KMS-11 (cell line): ENCODE measurements around the gene TANC1.

Experiments
- H2AFZ ChIP-seq: fragments of 200-600 bp; sonication (generic); 2 replicates; pipeline ENCODE4 v1.6.1; 2016; ENCODE audit warnings: antibody characterized with exemption, mixed run types, low read depth
- H3K27ac ChIP-seq: fragments of 200-600 bp; sonication (generic); 2 replicates; pipeline ENCODE4 v1.6.1; 2016; ENCODE audit warnings: mild to moderate bottlenecking, mixed run types
- H3K27me3 ChIP-seq: fragments of 200-600 bp; sonication (generic); 2 replicates; pipeline ENCODE4 v1.6.1; 2017; ENCODE audit warnings: mild to moderate bottlenecking, low read depth, mixed run types, moderate library complexity; ENCODE audit not compliant: insufficient read depth
- H3K36me3 ChIP-seq: fragments of 200-600 bp; sonication (generic); 2 replicates; pipeline ENCODE4 v1.6.1; 2017; ENCODE audit warnings: mild to moderate bottlenecking, mixed run types; ENCODE audit not compliant: insufficient read depth
- H3K4me1 ChIP-seq: fragments of 200-600 bp; sonication (generic); 2 replicates; pipeline ENCODE4 v1.6.1; 2016; ENCODE audit warnings: mild to moderate bottlenecking, low read depth, mixed run types; ENCODE audit not compliant: poor library complexity, severe bottlenecking
- H3K4me2 ChIP-seq: fragments of 200-600 bp; sonication (generic); 2 replicates; pipeline ENCODE4 v1.7.0; 2016; ENCODE audit warnings: mild to moderate bottlenecking, mixed run types
- H3K4me3 ChIP-seq: fragments of 200-600 bp; sonication (generic); IDR thresholded peaks from 2 replicates; pipeline ENCODE4 v1.6.1; 2017; ENCODE audit warnings: low read depth, low read length, mixed read lengths; ENCODE audit not compliant: insufficient read depth
- H3K79me2 ChIP-seq: fragments of 200-600 bp; sonication (generic); 2 replicates; pipeline ENCODE4 v1.6.1; 2016; ENCODE audit warnings: low read depth, mixed run types; ENCODE audit not compliant: insufficient read depth
- H3K9ac ChIP-seq: fragments of 200-600 bp; sonication (generic); 2 replicates; pipeline ENCODE4 v1.6.1; 2016; ENCODE audit warnings: mild to moderate bottlenecking, mixed run types
- H4K20me1 ChIP-seq: fragments of 200-600 bp; sonication (generic); 2 replicates; pipeline ENCODE4 v1.6.1; 2016; ENCODE audit warnings: mild to moderate bottlenecking, mixed run types; ENCODE audit not compliant: insufficient read depth
- CTCF ChIP-seq: fragments of 200-600 bp; sonication (generic); conservative IDR thresholded peaks from 2 replicates; pipeline ENCODE4 v1.6.1; 2017; ENCODE audit warnings: low read depth, mild to moderate bottlenecking, antibody characterized with exemption, low read length, moderate library complexity, mixed read lengths

The TANC1 gene

GRCh38 chr2:159052157-159052601 is 83.7 kb downstream of the TANC1 start:
- Histone ChIP-seq H3K4me1 (peaks cover 41% of the 10 kb centered on the region), H3K36me3 (no peaks in the 10 kb centered on the region), H3K79me2 (peaks cover 6% of the 10 kb centered on the region; the same call in 1 of the 2 replicates)

DNA sequence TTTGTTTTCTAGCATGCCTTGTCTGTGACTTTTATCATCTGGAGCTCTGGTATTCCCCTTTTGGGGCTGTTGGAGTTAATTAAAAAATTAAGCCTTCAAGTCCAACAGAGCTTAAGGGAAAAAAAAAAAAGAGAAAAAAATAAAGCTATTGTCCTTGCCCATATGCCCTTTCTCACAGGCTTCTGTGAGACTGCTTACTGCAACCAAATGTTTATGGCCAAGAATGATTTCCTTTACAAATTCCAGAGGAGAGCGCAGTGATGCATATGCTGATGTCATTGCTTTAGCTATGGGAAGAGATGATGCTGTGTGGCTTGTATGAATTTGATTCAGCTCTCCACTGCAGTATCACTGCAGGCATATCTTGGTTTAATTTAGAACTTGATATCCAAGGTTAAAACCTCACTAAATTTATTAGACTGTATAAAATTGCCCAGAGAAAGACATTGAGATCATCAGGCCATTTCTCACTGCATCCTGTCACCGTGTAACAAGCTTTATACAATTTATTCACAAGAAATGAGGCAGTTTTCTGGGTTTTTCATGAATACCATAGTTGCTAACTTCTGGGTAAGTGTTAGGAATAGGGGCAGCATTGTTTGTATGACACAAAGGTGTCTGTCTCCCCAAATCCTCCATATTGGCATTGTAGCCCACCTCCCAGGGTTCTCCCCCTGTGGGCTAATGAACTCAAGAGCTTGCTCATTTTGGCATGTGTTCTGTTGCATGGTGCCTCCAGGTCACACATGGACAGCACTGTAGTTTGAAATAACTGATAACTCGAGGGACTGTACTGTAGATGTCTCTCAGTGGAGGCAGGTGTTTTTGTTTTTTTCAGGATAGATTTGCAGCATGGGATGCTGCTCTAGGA is 85.0 kb downstream of the TANC1 start:
- TF ChIP-seq CTCF = no peak
- no peak overlapping the region for H2AFZ ChIP-seq
- no peaks in the 10 kb centered on the region for H4K20me1 ChIP-seq
- H3K4me1 ChIP-seq = peaks cover 36% of the 10 kb centered on the region
- no peak overlapping the region for H3K4me3 ChIP-seq
- no peak overlapping the region for H3K27ac ChIP-seq
- H3K4me2 ChIP-seq = no peak overlapping the region
- peaks cover 6% of the 10 kb centered on the region; the same call in 1 of the 2 replicates for H3K79me2 ChIP-seq
- no peaks in the 10 kb centered on the region for H3K27me3 ChIP-seq
- H3K36me3 ChIP-seq = no peaks in the 10 kb centered on the region
- no peak overlapping the region for H3K9ac ChIP-seq

More at GRCh38 chr2:159052157-159052601, 83.7 kb downstream of the TANC1 start:
- Histone ChIP-seq H3K27me3 (no peaks in the 10 kb centered on the region), H4K20me1 (no peaks in the 10 kb centered on the region), H3K27ac (no peak overlapping the region), H3K9ac (no peak overlapping the region), H2AFZ (no peak overlapping the region), H3K4me2 (no peak overlapping the region), H3K4me3 (no peak overlapping the region)
- TF ChIP-seq CTCF = no peak

- H4K20me1 ChIP-seq = no peaks in the 10 kb centered on the region
- H3K4me3 ChIP-seq = no peak overlapping the region
- H3K4me2 ChIP-seq = no peak overlapping the region
- no peaks in the 10 kb centered on the region for H3K27me3 ChIP-seq
- no peak overlapping the region for H2AFZ ChIP-seq
- H3K27ac ChIP-seq = no peak overlapping the region
- H3K4me1 ChIP-seq = peaks cover 36% of the 10 kb centered on the region
- TF ChIP-seq CTCF = no peak
- no peaks in the 10 kb centered on the region for H3K36me3 ChIP-seq
- H3K9ac ChIP-seq = no peak overlapping the region
- peaks cover 6% of the 10 kb centered on the region; the same call in 1 of the 2 replicates for H3K79me2 ChIP-seq
These were observed 85.5 kb downstream of the TANC1 start for GRCh38 chr2:159054032-159054334.

DNA sequence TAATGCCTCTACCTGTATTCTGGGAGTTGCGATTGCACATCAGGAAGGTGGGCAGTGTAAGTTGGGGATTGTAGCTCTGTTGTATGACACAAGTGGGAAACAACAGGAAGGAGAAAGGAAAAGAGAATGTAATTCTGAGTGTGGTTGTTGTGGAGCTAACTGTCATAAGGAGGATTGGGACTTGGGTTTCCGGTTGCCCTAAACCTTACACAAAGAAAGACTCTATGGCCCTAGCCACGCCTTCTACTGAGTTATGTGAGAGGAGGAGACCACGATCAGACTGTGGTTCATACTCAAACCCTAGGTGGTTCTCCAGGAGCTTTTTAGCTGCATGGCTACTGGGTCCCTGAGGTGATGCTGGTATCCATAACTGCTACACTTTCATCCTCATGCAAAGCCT is 86.5 kb downstream of the TANC1 start:
- Histone ChIP-seq H3K27me3 (no peaks in the 10 kb centered on the region), H3K4me3 (no peak overlapping the region), H3K4me2 (no peak overlapping the region), H3K79me2 (peaks cover 6% of the 10 kb centered on the region; the same call in 1 of the 2 replicates), H2AFZ (no peak overlapping the region), H3K4me1 (peaks cover 33% of the 10 kb centered on the region), H4K20me1 (no peaks in the 10 kb centered on the region), H3K9ac (no peak overlapping the region), H3K36me3 (no peaks in the 10 kb centered on the region), H3K27ac (no peak overlapping the region)
- no peak for TF ChIP-seq CTCF
